Loucy (cell line): ENCODE measurements around the gene IQCK.

Experiments
- H2AFZ ChIP-seq: fragments of 200-600 bp; sonication (generic); 2 replicates; pipeline ENCODE4 v1.6.0; 2016; ENCODE audit warnings: antibody characterized with exemption, mild to moderate bottlenecking, low read length, moderate library complexity
- H3F3A ChIP-seq: fragments of 200-600 bp; 2 replicates; pipeline ENCODE4 v1.6.0; 2016; ENCODE audit warnings: antibody characterized with exemption, low read depth, mild to moderate bottlenecking
- H3K27me3 ChIP-seq: fragments of 200-600 bp; sonication (generic); 2 replicates; pipeline ENCODE4 v1.6.1; 2014; ENCODE audit warnings: low read length, mild to moderate bottlenecking; ENCODE audit not compliant: insufficient read depth, poor library complexity, severe bottlenecking
- H3K36me3 ChIP-seq: fragments of 200-600 bp; sonication (generic); 2 replicates; pipeline ENCODE4 v1.6.1; 2016; ENCODE audit warnings: low read length; ENCODE audit not compliant: insufficient read depth
- H3K4me1 ChIP-seq: fragments of 200-600 bp; sonication (generic); 2 replicates; pipeline ENCODE4 v1.5.1; 2014; ENCODE audit warnings: low read length, mild to moderate bottlenecking; ENCODE audit not compliant: insufficient read depth, poor library complexity, severe bottlenecking
- H3K4me2 ChIP-seq: fragments of 200-600 bp; sonication (generic); 2 replicates; pipeline ENCODE4 v1.6.0; 2014; ENCODE audit warnings: antibody characterized with exemption, low read length, low read depth, mild to moderate bottlenecking; ENCODE audit not compliant: poor library complexity, severe bottlenecking
- H3K4me3 ChIP-seq: fragments of 200-600 bp; sonication (generic); 2 replicates; pipeline ENCODE4 v1.5.1; 2014; ENCODE audit warnings: low read length, mild to moderate bottlenecking, mixed read lengths; ENCODE audit not compliant: poor library complexity, severe bottlenecking
- H3K79me2 ChIP-seq: fragments of 200-600 bp; sonication (generic); 2 replicates; pipeline ENCODE4 v1.6.1; 2014; ENCODE audit warnings: low read length; ENCODE audit not compliant: insufficient read depth
- H3K9ac ChIP-seq: fragments of 200-600 bp; sonication (generic); 2 replicates; pipeline ENCODE4 v1.6.0; 2014; ENCODE audit warnings: mild to moderate bottlenecking, low read depth, low read length, moderate library complexity; ENCODE audit not compliant: poor library complexity, severe bottlenecking
- H3K9me2 ChIP-seq: fragments of 200-600 bp; sonication (generic); replicated peaks from 2 replicates; pipeline ENCODE4 v1.6.1; 2016; ENCODE audit warnings: low read depth, low read length, mixed read lengths
- H3K9me3 ChIP-seq: fragments of 200-600 bp; sonication (generic); 2 replicates; pipeline ENCODE4 v1.6.1; 2014; ENCODE audit warnings: mild to moderate bottlenecking, antibody characterized with exemption, low read length, low read depth; ENCODE audit not compliant: insufficient read depth
- H4K20me1 ChIP-seq: fragments of 200-600 bp; sonication (generic); 2 replicates; pipeline ENCODE4 v1.6.0; 2014; ENCODE audit warnings: antibody characterized with exemption, low read length, mild to moderate bottlenecking; ENCODE audit not compliant: insufficient read depth, poor library complexity, severe bottlenecking
- EZH2phosphoT487 ChIP-seq: fragments of 200-600 bp; IDR thresholded peaks from 2 replicates; pipeline ENCODE4 v1.6.1; 2018; ENCODE audit warnings: antibody characterized with exemption, mild to moderate bottlenecking, moderate library complexity, borderline replicate concordance
- TF ChIP-seq, protein P1 (sequence below): fragments of 200-600 bp; sonication (generic); conservative IDR thresholded peaks from 2 replicates; pipeline ENCODE4 v1.5.1; 2014; ENCODE audit warnings: mild to moderate bottlenecking, antibody characterized with exemption, low read length

IQCK gene

DNA sequence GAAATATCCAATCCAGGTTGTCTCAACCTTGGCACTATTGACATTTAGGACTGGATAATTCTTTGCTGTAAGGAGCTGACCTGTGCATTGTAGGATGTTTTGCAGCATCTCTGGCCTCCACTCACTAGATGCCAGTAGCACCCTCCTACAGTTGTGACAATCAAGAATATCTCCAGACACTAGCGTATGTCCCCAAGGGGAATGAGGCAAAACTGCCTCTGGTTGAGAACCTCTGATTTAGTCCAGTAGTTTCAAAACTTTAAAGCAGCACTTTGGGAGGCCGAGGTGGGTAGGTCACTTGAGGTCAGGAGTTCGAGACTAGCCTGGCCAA is 48.4 kb downstream of the IQCK start:
- TF ChIP-seq, protein P1, sequence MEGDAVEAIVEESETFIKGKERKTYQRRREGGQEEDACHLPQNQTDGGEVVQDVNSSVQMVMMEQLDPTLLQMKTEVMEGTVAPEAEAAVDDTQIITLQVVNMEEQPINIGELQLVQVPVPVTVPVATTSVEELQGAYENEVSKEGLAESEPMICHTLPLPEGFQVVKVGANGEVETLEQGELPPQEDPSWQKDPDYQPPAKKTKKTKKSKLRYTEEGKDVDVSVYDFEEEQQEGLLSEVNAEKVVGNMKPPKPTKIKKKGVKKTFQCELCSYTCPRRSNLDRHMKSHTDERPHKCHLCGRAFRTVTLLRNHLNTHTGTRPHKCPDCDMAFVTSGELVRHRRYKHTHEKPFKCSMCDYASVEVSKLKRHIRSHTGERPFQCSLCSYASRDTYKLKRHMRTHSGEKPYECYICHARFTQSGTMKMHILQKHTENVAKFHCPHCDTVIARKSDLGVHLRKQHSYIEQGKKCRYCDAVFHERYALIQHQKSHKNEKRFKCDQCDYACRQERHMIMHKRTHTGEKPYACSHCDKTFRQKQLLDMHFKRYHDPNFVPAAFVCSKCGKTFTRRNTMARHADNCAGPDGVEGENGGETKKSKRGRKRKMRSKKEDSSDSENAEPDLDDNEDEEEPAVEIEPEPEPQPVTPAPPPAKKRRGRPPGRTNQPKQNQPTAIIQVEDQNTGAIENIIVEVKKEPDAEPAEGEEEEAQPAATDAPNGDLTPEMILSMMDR: no peak
- no peak for TF ChIP-seq EZH2phosphoT487
- H3K36me3 ChIP-seq: no peaks in the 10 kb centered on the region
- no peaks in the 10 kb centered on the region for H3K4me1 ChIP-seq

DNA sequence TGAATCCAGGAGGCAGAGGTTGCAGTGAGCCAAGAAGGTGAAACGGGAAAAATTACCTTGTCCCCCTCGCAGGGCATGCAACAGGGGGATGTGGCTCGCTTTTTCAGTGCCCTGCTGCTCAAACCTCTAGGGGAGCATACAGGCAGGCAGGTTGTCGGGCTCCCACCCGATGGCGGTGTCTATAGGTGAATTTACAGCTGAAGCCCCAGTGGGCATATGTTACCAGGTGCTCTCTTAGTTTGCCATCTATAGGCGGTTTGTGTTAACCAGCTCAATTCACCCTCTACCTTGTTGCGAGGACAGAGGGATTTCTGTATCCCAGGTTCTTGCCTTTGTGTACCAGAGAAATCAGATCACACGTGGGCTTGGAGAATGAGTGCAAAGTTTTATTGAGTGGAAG is 48.9 kb downstream of the IQCK start:
- Histone ChIP-seq H3K4me2 (no peak overlapping the region), H3K27me3 (no peaks in the 10 kb centered on the region), H3K9me2 (no peaks in the 10 kb centered on the region), H4K20me1 (no peaks in the 10 kb centered on the region), H3K36me3 (no peaks in the 10 kb centered on the region), H3K4me3 (no peak overlapping the region), H3K9me3 (0 out of 2 replicates have a peak, but pooled peaks cover 4% of the 10 kb centered on the region), H3K9ac (no peak overlapping the region), H2AFZ (no peak overlapping the region), H3K79me2 (no peaks in the 10 kb centered on the region), H3K4me1 (no peaks in the 10 kb centered on the region), H3F3A (no peaks in the 10 kb centered on the region)
- TF ChIP-seq EZH2phosphoT487: no peak
- TF ChIP-seq, protein P1: no peak

More for the DNA sequence above, 48.4 kb downstream of the IQCK start:
- no peak overlapping the region for H3K4me3 ChIP-seq
- H3K9me3 ChIP-seq: 0 out of 2 replicates have a peak, but pooled peaks cover 4% of the 10 kb centered on the region
- no peak overlapping the region for H2AFZ ChIP-seq
- no peak overlapping the region for H3K4me2 ChIP-seq
- no peaks in the 10 kb centered on the region for H4K20me1 ChIP-seq
- H3K9ac ChIP-seq: no peak overlapping the region
- H3K27me3 ChIP-seq: no peaks in the 10 kb centered on the region
- no peaks in the 10 kb centered on the region for H3K79me2 ChIP-seq
- no peaks in the 10 kb centered on the region for H3K9me2 ChIP-seq
- no peaks in the 10 kb centered on the region for H3F3A ChIP-seq

DNA sequence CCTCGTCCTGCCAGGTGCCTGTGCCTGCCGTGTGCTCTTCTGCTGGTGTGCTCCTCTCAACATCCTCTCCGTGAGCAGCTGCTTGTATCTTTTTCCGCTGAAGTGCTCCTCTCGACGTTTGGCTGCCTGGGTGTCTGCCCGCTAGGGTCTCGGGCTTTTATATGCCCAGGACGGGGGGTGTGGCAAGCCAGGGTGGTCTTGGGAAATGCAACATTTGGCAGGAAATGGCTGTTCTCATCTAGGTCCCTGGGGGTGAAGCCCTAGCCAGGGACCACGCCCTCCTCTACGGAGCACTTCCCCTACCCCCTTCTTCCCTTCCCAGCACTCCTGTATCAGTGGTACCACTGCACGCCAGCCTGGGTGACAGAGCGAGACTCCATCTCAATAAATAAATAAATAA is 49.4 kb downstream of the IQCK start:
- Histone ChIP-seq H3K79me2 (no peaks in the 10 kb centered on the region), H3K9me3 (0 out of 2 replicates have a peak, but pooled peaks cover 4% of the 10 kb centered on the region), H3K36me3 (no peaks in the 10 kb centered on the region), H3K9me2 (no peaks in the 10 kb centered on the region), H2AFZ (no peak overlapping the region), H4K20me1 (no peaks in the 10 kb centered on the region), H3K27me3 (no peaks in the 10 kb centered on the region), H3K9ac (no peak overlapping the region), H3K4me1 (no peaks in the 10 kb centered on the region), H3K4me3 (no peak overlapping the region), H3K4me2 (no peak overlapping the region), H3F3A (no peaks in the 10 kb centered on the region)
- TF ChIP-seq EZH2phosphoT487: no peak
- TF ChIP-seq, protein P1: no peak
